SH-SY5Y (cell line): ENCODE measurements around the gene RPA1.

ENCODE experiments used
- GATA2 ChIP-seq: IDR thresholded peaks from 2 replicates; pipeline ENCODE4 v1.6.1; 2011; ENCODE audit warnings: mild to moderate bottlenecking, low read depth, low read length
- GATA3 ChIP-seq: IDR thresholded peaks from 2 replicates; pipeline ENCODE4 v1.6.1; 2011; ENCODE audit warnings: low read depth, mild to moderate bottlenecking, low read length, moderate library complexity

GRCh38 chr17:1870592-1870991, 40.8 kb downstream of the RPA1 start:
- TF ChIP-seq GATA3 (no peak), GATA2 (no peak)
